Astrocyte of the hippocampus (primary cell): Measurements from ENCODE around the gene ABHD2.

Experiments used
- DNase-seq: peaks from one replicate; pipeline ENCODE4 v3.0.0; 2011; ENCODE audit warnings: low read depth, low spot score

The ABHD2 gene

GRCh38 chr15:89192136-89192535 is 103.9 kb downstream of the ABHD2 start:
- no peak for DNase-seq

GRCh38 chr15:89192766-89193165 is 104.5 kb downstream of the ABHD2 start:
- DNase-seq = no peak

GRCh38 chr15:89194608-89195007 is 106.4 kb downstream of the ABHD2 start:
- no peak for DNase-seq

- DNase-seq = no peak
Measured at GRCh38 chr15:89195836-89196235, 107.6 kb downstream of the ABHD2 start.

GRCh38 chr15:89196241-89196640 is 108.0 kb downstream of the ABHD2 start:
- DNase-seq = no peak

- no peak for DNase-seq
Measured at GRCh38 chr15:89196994-89197393, 108.7 kb downstream of the ABHD2 start.

GRCh38 chr15:89197503-89197971 is 109.3 kb downstream of the ABHD2 start:
- DNase-seq = peak; percentile 76

GRCh38 chr15:89198196-89198595 is 109.9 kb downstream of the ABHD2 start:
- DNase-seq = no peak

GRCh38 chr15:89198934-89199333 is 110.7 kb downstream of the ABHD2 start:
- peak; percentile 50 for DNase-seq

GRCh38 chr15:89199746-89200145 is 111.5 kb downstream of the ABHD2 start:
- DNase-seq = no peak

GRCh38 chr15:89200182-89200581 is 111.9 kb downstream of the ABHD2 start:
- no peak for DNase-seq

GRCh38 chr15:89201465-89202005 is 113.3 kb downstream of the ABHD2 start:
- DNase-seq = no peak

GRCh38 chr15:89203705-89204273 is 115.5 kb downstream of the ABHD2 start:
- no peak for DNase-seq

GRCh38 chr15:89205991-89206585 is 117.8 kb downstream of the ABHD2 start:
- no peak for DNase-seq

- peak; percentile 88 for DNase-seq
Measured at GRCh38 chr15:89206908-89207331, 118.7 kb downstream of the ABHD2 start.

- DNase-seq = no peak
Measured at GRCh38 chr15:89208256-89208655, 120.0 kb downstream of the ABHD2 start.

- DNase-seq = no peak
Measured at GRCh38 chr15:89209057-89209456, 120.8 kb downstream of the ABHD2 start.

- no peak for DNase-seq
Measured at GRCh38 chr15:89211678-89212170, 123.5 kb downstream of the ABHD2 start.

GRCh38 chr15:89215627-89216026 is 127.4 kb downstream of the ABHD2 start:
- DNase-seq = no peak

- DNase-seq = no peak
Measured at GRCh38 chr15:89217031-89217430, 128.8 kb downstream of the ABHD2 start.

GRCh38 chr15:89217686-89218376 is 129.6 kb downstream of the ABHD2 start:
- DNase-seq = no peak

- no peak for DNase-seq
Measured at GRCh38 chr15:89218531-89218930, 130.3 kb downstream of the ABHD2 start.

- DNase-seq = peak; percentile 58
Measured at GRCh38 chr15:89221543-89221942, 133.3 kb downstream of the ABHD2 start, which contains the start of gene RLBP1. RLBP1 (minus strand) TSS chr15:89221579; CDS start chr15:89218975, 2,604 bp downstream.
